Skin of body (tissue), 2 donors: ENCODE measurements around the gene CDK14. TPM values are rescaled to one million over a fixed set of nuclear protein-coding genes. Genes with fewer than 3 reads are reported as not detected.
"Not testable (repeated sequence)": the region's sequence is repeated elsewhere in the genome, so short reads cannot be mapped to it uniquely, and the experiment has no call there.

ENCODE experiments used
- DNase-seq: peaks from one replicate; lab custom pipeline; 2025; lab: John Stamatoyannopoulos, UW
- total RNA-seq: library from RNA; depleted of rRNA; stranded (reverse); fragments of >200 nt; gene quantifications from one replicate; pipeline ENCODE4 v1.2.3, GENCODE V29; 2014

The CDK14 gene
- total RNA-seq, 1 donor from 2014 or later, result 51.6 TPM

DNA sequence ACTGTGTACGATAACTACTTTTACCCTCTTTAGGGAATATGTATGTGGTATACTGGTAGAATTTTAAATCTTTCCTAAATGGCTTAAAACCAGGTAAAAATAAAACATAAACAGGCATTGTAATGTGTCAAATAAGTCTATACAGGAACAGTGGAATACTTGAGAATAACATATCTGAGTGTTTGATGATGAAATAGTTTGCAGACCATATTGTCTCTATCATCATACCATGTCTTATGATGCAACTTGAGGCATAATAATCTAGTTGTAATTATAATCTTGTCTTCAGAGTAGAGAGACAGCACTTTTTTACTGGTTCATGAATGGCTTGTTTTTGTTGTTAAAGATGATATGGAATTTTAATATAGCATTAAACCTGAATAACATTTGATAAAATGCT is 293.5 kb downstream of the CDK14 start:
- DNase-seq, result no peak

DNA sequence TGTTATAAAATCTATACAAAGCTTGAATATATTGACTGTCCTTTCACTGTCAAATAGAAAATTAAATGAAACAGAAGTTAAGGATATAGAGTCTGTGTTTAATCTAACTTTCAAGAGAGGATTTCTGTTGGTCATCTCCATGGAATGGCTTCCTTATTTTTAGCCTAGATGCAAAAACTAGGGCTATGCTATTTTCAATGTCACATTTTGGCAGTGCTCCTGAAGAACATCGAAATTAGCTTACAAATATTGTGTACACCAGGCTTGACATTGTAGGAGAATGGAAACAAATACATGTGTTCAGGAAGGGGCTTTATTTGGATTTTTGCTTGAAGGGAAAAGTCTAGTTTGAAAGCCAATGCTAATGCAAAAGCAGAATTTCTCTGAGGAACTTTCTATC is 295.4 kb downstream of the CDK14 start:
- DNase-seq, result no peak

DNA sequence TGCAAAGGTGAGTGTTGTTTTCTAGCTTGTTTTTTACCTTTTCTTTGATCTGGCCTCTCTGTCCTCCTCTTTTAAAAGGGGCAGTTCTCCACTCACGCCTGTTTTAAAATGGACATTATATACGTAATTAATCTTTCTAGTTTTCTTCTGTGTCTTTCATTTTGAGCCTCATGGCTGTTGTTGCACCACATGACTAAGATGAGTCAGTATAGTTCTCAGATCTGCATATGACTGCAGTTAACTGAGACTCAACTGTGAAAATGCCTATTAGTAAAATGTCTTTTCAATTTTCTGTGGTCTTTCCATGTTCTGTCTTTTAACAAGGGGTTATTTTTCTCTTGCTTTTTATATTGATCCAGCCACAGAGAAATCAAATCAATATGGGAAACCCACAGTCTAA is 296.1 kb downstream of the CDK14 start:
- DNase-seq, result no peak

DNA sequence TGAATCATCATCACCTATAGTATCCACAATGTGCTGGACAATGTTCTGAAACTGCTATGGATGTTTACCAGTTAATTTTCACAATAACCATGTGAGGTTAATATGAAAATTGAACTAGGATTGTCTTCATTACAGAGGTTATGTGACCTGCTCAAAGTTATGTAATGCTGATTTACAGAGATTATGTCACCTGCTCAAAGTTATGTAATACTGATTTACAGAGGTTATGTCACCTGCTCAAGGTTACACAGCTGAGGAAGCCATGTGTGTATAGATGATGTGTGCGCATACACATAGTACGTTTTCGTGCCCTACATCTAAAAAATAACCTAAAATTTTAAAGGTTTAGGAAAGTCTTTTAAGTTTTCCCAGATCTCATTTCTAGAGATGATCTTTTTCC is 298.0 kb downstream of the CDK14 start:
- no peak for DNase-seq

DNA sequence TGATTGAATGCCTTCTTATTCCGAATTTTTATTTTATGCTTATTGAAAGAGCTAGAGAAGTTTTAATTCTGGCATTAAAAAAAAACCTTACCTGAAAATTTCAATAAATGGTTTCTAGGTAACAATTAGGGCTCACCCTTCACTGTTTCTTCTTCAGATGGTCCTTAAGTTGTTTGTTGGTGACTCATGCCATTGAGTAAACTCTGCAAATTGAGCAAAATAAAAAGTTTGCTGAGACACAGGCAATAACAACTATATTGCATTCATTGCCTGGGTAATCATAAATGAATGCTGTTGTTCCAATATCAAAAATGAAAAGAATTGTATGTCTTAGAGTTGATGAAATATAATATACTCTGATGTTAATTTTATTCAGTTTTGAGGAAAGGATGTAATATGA is 300.3 kb downstream of the CDK14 start:
- DNase-seq, result no peak

DNA sequence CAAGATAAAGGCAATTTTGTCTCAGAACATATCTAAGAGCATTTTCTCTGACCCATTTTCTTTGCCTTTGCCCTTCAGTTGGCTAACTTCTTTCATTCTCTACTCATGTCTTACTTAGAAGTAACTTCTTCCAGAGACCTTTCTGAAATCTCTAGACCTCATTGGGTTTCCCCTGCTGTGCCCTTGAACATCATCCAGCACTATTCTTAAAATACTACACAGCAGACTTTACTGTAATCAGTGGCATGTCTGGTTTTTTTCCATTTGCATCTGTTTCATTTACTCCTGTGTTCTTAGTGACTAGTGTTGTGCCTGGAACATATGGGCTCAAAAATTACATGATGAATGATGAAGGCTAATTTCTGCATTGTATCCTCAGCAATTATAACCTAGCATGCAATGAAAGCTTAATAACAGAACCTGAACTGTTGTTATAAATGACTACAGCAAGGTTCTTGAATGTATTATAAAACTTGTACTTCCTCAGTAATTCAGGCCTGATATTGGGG is 301.9 kb downstream of the CDK14 start:
- no peak for DNase-seq

DNA sequence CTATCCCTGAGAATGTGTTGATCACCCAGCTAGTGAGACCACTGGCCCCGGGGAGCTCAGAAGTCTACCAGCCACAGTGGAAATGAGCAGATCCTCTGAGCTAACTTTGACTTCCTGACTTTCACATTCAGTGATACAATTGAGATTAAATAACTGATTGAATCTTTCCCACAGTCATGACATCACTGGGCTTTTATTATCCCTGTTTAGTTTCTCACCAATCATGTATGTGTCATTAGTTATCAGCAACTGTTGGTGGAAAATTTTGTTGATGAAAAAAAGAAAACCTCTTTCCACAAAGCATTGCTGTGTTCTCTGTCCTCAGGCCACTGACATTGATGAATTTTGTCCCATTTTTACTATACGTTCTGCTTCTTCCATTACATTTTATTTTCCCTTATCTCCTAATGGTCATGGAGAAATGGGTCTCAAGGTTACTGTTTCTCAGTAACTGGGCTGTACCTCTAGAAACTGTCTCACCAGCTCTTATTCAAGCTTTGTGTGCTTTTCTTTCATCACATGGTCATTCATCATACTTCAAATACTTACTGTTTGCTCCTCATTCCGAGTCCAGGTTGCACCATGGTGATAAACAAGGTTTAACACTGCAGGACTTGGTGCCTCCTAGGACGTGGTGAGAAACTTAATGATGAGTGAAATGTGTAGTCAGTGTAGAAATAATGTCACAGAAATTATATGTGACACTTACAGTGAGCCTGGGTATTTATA is 304.7 kb downstream of the CDK14 start:
- DNase-seq, result no peak

DNA sequence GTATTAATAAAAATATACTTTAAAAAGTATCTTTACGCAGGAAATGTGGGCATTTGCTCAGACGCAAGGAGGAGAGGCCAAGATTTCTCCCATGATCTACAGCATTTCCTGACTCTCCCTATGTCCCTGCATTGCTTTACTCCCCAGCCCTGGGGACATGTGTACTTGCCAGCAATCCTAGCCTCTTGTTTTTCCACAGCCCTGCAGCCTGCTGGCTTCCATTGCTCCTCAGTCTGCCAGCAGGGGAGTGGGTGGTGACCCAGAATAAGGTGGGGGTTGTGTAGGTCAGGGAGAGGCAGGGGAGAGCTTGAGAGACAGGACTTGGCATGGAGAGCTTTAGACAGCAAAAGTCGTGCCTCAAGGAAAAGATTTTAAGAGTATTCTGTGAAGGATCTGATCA is 307.7 kb downstream of the CDK14 start:
- no peak for DNase-seq

DNA sequence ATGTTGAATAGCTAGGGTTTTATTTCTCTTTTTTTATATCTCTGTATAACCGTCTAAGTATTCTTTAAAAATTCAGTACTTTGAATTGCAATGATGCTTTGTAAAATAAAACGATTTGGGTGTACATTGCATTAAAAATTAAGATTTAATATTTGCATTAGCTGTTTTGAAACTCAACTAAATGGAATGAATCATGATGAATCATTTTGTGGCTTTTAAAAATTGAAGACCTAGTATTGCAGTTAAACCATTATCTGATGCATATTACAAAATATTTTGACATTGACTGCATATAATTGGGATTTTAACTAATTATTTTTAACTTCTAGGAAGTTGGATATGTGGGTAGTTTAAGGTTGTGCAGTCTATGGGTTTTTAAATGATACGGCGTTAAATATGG is 314.0 kb downstream of the CDK14 start:
- no peak for DNase-seq

DNA sequence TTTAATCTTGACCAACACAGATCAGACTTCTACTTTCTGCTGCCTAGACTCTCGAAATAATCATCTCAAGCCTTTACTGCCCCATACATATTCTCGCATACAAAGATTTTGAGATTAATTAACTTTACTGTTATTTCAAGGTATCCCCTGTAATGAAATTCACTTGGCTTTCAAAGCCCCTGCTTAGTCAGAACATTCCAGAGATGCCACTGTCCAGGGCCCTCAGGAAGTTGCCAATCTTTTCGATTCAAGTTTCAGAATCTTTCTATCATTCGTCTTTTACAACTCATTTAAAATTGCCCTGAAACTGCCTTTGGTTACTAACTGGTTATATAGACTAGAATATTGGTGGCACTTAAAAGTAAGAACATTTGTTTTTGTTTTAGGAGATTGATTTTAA is 320.2 kb downstream of the CDK14 start:
- no peak for DNase-seq

DNA sequence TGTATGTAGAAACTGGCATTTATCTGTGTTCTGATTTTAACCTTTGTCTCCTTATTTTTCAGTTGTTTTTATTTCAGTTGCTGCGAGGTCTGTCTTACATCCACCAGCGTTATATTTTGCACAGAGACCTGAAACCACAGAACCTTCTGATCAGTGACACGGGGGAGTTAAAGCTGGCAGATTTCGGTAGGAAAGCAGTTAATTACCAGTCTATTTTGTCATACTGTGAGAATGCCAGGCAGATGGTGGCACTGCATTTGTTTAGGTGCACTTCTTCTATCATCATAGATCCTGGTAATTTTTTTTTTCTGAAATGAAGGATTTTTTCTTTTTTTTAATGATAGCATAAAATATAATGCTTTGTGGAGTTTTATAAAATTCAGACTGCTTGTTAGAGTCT is 321.4 kb downstream of the CDK14 start:
- DNase-seq, result no peak

DNA sequence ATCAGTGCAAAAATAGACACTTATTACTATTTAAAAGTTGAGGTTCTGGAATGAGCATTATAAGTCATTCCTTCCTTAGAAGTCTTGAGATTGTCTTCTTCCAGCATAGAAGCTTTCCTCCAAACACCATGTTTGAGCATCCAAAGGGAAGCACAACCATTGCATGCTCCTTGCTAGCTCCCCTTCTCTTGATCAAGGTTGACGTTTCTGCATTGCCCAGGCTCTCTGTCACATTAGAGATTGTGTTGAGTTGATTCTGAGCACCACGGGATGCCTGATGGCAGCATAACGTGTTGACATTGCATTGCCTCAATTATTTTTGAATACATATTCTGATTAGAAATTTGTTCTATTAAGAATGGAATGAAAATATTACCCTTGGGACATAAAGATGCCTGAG is 322.2 kb downstream of the CDK14 start:
- no peak for DNase-seq

DNA sequence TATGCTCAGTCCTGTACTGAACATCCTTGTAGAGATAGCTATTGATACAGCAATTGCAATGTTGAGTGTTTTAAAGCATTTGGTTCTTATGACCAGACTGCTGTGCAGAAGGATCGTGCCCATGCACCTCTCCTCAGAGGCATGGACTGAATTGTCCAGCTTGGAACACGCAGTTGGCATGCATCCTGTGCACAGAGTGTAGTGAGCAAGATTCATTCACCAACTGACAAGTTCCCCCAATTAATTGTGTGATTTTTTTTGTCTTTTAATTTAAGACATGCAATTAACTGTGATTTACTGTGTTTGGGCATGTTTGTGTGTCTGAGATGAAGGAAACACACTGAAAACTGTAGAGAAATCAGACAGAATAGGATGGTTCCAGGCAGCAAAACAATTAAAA is 323.7 kb downstream of the CDK14 start:
- no peak for DNase-seq

DNA sequence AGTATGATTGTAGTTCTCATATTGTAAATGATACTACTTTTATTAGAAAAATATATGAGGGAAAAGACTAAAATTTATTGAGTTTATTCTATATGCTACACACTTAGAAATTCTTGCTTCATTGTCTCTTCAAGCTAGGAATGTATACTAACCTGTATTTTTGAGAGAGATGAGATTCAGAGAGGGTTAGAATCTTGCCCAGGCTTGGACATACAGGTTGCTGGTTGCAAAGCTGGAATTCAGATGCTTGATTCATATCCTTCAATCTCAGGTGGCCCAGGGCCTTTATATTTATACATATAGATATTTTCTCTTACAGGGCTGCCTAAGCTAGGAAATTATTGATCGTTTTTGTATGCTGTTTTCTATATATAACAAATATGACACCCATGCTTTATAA is 324.2 kb downstream of the CDK14 start:
- no peak for DNase-seq

DNA sequence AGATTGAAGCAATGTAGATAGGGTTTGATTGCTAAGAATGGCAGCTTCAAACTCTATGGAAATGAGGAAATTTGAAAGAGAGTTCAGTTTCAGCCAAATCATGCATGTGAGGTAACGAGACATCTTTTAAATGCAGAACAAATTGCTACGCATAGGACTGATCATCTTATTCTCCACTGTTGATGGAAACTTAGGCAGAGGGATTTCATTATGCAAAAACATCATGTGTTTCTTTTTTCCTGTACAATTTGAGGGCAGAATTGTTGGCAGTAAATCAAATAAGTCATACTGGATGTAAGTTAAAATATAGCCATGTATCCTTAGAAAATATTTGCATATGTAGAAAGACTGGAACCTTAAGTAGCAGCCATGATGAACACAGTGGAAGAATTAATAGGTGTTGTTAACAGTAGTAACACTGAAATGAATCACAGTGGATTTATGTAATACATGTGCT is 327.4 kb downstream of the CDK14 start:
- DNase-seq, result no peak

DNA sequence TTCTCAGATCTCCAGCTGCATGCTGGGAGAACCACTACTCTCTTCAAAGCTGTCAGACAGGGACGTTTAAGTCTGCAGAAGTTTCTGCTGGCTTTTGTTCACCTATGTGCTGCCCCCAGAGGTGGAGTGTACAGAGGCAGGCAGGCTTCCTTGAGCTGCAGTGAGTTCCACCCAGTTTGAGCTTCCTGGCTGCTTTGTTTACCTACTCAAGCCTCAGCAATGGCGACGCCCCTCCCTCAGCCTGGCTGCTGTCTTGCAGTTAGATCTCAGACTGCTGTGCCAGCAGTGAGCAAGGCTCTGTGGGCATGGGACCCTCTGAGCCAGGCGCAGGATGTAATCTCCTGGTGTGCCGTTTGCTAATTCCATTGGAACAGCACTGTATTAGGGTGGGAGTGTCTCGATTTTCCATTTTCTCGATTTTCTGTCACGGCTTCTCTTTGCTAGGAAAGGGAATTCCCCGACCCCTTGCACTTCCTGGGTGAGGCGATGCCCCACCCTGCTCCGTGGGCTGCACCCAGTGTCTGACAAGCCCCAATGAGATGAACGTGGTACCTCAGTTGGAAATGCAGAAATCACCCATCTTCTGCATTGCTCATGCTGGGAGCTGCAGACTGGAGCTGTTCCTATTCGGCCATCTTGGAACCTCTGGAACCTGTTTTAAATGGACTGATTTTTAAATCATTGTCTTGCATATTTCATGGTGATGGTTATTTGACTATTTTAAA is 332.7 kb downstream of the CDK14 start:
- DNase-seq, result not testable (repeated sequence)

DNA sequence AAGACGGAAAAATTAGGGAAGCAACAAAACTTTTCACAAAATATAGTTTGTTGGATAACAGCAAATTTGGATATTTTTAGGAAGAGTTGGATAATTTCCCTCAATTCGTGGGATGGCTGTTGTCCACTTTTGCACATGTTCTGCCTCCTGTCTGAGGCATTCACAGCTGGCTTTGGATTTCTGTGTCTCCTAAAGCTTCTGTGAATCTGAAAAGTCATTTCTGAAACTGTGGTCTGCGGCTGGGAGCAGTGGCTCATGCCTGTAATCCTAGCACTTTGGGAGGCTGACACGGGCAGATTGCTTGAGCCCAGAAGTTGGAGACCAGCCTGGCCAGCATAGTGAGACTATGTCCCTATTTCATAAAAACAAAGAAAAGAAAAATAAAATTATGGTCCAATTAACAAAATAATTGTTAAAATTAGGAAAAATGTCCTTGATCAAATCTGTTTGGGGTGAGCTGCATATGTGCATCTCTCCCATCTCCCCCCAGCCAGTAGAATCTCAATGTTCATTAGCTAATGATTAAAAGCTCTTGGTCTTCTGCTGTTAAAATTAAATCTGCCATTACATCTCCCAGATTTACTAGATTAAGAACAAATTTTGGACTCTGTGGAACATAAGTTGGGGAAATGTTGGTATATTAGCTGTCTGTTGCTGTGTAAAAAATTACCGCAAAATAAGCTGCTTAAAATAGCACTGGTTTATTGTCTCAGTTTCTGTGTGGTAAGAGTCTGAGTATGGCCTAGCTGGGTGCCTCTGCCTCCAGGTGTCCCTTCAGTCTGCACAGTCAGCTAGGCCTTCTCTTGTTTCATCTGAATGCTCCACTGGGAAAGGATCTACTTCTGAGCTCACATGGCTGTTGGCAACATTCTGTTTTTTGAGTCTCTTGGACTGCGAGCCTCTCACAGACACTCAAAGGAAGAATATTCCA is 336.1 kb downstream of the CDK14 start:
- peak; percentile 23 for DNase-seq

DNA sequence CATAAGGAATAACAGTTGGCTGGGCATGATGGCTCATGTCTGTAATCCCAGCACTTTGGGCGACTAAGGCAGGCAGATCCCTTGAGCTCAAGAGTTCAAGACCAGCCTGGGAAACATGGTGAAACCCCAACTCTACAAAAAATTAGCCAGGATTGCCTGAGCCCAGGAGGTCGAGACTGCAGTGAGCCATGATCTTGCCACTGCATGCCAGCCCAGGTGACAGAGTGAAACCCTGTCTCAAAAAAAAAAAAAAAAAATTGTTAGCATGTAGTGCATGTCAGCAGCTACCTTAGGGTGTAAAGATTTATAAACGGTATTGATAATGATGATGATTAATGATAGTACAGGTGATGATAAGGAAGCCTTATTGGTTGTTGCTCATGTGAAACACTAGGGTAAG is 336.9 kb downstream of the CDK14 start:
- DNase-seq, result no peak

DNA sequence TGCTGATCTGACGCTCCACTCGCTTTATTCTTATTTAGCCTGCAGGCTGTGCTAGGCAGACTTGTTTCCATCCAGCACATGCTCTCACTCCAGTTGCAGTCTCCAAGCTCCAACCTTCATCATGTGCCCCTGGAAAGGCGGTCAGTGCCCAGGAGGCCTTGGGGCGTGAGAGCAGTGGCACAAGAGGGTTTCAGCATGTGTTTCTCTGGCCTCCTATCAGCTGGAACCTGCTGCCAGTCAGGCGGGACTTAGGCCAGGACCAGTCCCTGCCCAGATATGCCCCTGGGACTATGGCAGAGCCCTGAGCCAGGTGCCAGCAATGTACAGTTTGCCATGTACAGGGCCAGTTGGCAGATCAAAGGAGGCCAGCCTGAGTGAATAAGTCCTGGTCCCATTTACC is 337.9 kb downstream of the CDK14 start:
- DNase-seq, result no peak

DNA sequence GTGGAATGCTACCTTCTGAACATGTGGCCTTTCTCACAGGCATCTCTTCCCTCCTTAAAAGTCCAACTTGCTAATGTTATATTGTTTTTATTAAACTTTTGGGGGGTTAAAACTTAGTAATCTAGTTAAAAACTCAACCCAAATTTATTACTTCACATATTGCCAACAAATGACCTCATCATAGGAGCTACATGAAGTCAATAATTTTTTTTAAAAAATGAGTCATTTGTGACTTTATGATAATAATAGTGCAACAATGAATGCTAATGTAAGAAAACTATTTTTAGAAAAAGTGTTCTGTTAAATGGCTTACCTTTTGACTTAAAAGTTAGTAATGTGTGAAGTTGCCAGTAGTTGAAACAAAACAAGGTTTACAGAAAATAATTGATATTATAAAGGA is 342.2 kb downstream of the CDK14 start:
- DNase-seq, result no peak

DNA sequence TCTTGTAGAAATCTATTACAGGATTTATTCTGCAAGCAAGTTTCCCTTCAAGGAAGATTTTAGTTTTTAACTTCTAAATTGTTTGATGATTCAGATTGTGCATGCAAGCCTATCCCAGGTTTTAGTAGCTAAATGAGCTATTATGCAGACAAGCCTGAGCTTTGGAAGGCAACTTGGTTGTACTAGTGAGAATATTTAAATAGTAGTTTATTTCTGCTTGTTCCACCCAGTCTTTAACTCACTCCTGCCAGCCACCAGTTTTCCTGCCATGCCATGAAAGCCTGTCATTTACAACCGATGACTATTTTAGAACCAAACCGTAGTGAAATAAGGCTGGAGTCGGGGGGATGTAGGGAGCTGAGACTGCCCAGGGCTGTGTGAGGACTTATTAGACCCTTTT is 343.5 kb downstream of the CDK14 start:
- DNase-seq, result no peak

DNA sequence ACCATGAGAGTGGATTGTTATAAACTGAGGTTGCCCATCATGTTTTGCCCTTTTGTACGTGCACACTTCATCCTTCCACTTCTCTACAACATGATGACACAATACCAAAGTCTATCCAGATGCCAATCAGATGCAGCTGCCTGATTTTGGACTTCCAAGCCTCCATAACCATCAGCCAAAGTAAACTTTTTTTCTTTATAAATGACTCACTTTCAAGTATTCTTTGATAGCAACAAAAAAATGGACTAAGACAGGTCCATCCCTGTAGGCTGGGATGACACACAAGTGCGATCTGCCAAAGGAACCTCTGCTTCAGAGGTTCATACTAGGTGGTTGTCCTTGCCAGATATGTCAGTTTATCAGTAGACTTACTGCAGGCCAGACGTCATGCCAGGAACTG is 347.9 kb downstream of the CDK14 start:
- no peak for DNase-seq
